Tibial artery (tissue), 4 donors: ENCODE results near the gene KCTD16.

ENCODE experiments used
- DNase-seq, 2 donors: peaks; one replicate each; pipeline ENCODE4 v3.0.0-alpha.2; 2019
- H3K27ac ChIP-seq, 2 donors: fragments of 200-600 bp; sonication (generic) in 1 of 2; 1 replicate in 1 of 2; 2 replicates in 1 of 2; pipeline ENCODE4 v1.5.1; 2018 to 2019; ENCODE audit warnings: mild to moderate bottlenecking in 1 of 2
- H3K27me3 ChIP-seq, 2 donors: fragments of 200-600 bp; sonication (generic) in 1 of 2; one replicate each; pipeline versions ENCODE4 v1.5.1 to v1.6.0; 2016 to 2019
- H3K36me3 ChIP-seq, 3 donors: fragments of 200-600 bp; sonication (generic) in 2 of 3; one replicate each; pipeline ENCODE4 v1.5.1; 2016 to 2019; ENCODE audit warnings: mild to moderate bottlenecking in 2 of 3
- H3K4me1 ChIP-seq, 4 donors: fragments of 200-600 bp; sonication (generic) in 2 of 4; 1 replicate in 3 of 4; 2 replicates in 1 of 4; pipeline ENCODE4 v1.5.1; 2016 to 2019
- H3K4me3 ChIP-seq, 2 donors: fragments of 200-600 bp; sonication (generic) in 1 of 2; 1 replicate in 1 of 2; 2 replicates in 1 of 2; pipeline ENCODE4 v1.5.1; 2018 to 2019; ENCODE audit warnings: mild to moderate bottlenecking in 2 of 2
- H3K9me3 ChIP-seq, 3 donors: fragments of 200-600 bp; sonication (generic) in 1 of 3; one replicate each; pipeline ENCODE4 v1.5.1; 2016 to 2019
- intact Hi-C: fragments of 100-400 bp; cut with DNase I; formaldehyde crosslinking; loops from one replicate; pipeline ENCODE4 v1.15.0; 2023; ENCODE audit warnings: low total_unique reads
- TF ChIP-seq, protein P1 (sequence below), 2 experiments: fragments of 200-600 bp in 1 of 2; fragments of 450-650 bp in 1 of 2; IDR thresholded peaks; one replicate each; pipeline ENCODE4 v1.5.1; 2017 to 2019; ENCODE audit warnings: antibody characterized with exemption in 2 of 2, mild to moderate bottlenecking in 1 of 2, moderate library complexity in 1 of 2

Gene KCTD16

GRCh38 chr5:144331361-144331760, 160.7 kb downstream of the KCTD16 start:
- intact Hi-C loops = no loop called here

GRCh38 chr5:144332265-144332664, 161.6 kb downstream of the KCTD16 start:
- no peaks in the 10 kb centered on the region for H3K36me3 ChIP-seq
- intact Hi-C loops = no loop called here
- H3K27ac ChIP-seq = no peak overlapping the region
- TF ChIP-seq, protein P1, sequence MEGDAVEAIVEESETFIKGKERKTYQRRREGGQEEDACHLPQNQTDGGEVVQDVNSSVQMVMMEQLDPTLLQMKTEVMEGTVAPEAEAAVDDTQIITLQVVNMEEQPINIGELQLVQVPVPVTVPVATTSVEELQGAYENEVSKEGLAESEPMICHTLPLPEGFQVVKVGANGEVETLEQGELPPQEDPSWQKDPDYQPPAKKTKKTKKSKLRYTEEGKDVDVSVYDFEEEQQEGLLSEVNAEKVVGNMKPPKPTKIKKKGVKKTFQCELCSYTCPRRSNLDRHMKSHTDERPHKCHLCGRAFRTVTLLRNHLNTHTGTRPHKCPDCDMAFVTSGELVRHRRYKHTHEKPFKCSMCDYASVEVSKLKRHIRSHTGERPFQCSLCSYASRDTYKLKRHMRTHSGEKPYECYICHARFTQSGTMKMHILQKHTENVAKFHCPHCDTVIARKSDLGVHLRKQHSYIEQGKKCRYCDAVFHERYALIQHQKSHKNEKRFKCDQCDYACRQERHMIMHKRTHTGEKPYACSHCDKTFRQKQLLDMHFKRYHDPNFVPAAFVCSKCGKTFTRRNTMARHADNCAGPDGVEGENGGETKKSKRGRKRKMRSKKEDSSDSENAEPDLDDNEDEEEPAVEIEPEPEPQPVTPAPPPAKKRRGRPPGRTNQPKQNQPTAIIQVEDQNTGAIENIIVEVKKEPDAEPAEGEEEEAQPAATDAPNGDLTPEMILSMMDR (IDR thresholded peaks at IDR 0.05) = no peak
- no peaks in the 10 kb centered on the region for H3K9me3 ChIP-seq
- no peak overlapping the region for H3K4me3 ChIP-seq
- no peaks in the 10 kb centered on the region for H3K4me1 ChIP-seq
- H3K27me3 ChIP-seq = no peaks in the 10 kb centered on the region
- DNase-seq = no peak

More at GRCh38 chr5:144331361-144331760, 160.7 kb downstream of the KCTD16 start:
- TF ChIP-seq, protein P1 (IDR thresholded peaks at IDR 0.05) = no peak
- no peak for DNase-seq
- Histone ChIP-seq H3K4me1 (no peaks in the 10 kb centered on the region), H3K4me3 (no peak overlapping the region), H3K36me3 (no peaks in the 10 kb centered on the region), H3K27me3 (no peaks in the 10 kb centered on the region), H3K9me3 (no peaks in the 10 kb centered on the region), H3K27ac (no peak overlapping the region)

DNA sequence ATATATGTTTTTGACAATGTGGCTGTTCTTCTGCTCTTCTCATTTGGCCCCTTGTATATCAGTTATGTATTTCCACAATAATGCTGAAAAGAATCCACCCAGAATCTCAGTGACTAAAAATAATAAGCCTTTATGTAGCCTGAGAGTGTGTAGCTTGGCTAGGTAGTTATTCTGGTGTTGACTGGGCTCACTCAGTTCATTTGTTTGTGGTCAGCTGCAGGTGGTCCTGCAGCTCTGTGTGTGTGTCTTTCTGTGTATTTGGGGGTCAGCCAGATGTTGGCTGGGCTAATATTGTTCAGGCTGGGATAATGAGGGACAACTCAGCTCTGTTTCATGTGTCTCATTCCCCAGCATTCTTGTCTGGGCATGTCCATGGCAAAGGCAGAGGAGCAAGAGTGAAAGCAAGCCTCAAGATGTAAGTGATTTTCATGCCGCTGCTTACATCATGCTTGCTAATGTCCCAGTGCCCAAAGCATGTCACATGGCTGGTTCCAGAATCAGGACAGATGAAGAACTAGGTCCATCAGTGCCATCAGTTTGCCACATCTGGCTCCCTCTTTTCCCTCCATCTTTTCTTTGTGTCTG, 162.8 kb downstream of the KCTD16 start:
- intact Hi-C loops = no loop called here
- DNase-seq = no peak
- Histone ChIP-seq H3K27me3 (no peaks in the 10 kb centered on the region), H3K9me3 (no peaks in the 10 kb centered on the region), H3K36me3 (no peaks in the 10 kb centered on the region), H3K4me1 (no peaks in the 10 kb centered on the region), H3K4me3 (no peak overlapping the region), H3K27ac (no peak overlapping the region)
- TF ChIP-seq, protein P1 (IDR thresholded peaks at IDR 0.05) = no peak

DNA sequence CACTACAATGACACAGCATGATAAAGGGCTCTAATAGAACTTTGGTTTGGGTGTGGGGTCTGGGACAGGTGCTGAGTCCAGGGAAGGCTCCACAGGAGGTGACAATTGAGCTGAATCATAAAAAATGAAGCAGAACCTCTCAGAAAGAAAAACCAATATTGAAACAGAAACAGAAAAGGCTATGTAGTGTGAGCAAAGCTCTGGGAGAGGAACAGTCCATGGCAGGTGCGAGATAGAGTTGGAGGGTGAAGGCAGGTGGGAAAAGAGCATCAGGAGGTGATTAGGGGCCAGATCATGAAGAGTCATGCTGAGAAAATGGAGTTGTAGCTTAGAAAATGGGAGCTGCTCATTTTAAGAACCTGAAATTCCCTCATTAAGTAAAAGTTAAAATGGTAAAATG, 164.9 kb downstream of the KCTD16 start:
- no peak overlapping the region for H3K4me3 ChIP-seq
- no peak for DNase-seq
- intact Hi-C loops = no loop called here
- H3K27me3 ChIP-seq = no peaks in the 10 kb centered on the region
- H3K27ac ChIP-seq = no peak overlapping the region
- H3K36me3 ChIP-seq = no peaks in the 10 kb centered on the region
- TF ChIP-seq, protein P1 (IDR thresholded peaks at IDR 0.05) = no peak
- H3K9me3 ChIP-seq = no peaks in the 10 kb centered on the region
- no peaks in the 10 kb centered on the region for H3K4me1 ChIP-seq

- Histone ChIP-seq H3K9me3 (no peaks in the 10 kb centered on the region), H3K4me3 (no peak overlapping the region)
These were observed 165.7 kb downstream of the KCTD16 start for GRCh38 chr5:144336191-144336961.

More at GRCh38 chr5:144336191-144336961, 165.7 kb downstream of the KCTD16 start:
- Histone ChIP-seq H3K4me1 (no peaks in the 10 kb centered on the region), H3K36me3 (no peaks in the 10 kb centered on the region), H3K27ac (no peak overlapping the region), H3K27me3 (no peaks in the 10 kb centered on the region)
- TF ChIP-seq, protein P1 (IDR thresholded peaks at IDR 0.05) = no peak
- no peak for DNase-seq
- intact Hi-C loops = no loop called here
